DND-41 (cell line): ENCODE data around the gene NFIA.

Experiments used
- ATAC-seq: fragments of 200-7000 bp; cut with Tn5 transposase; 3 replicates; pipeline ENCODE4 v1.9.1; 2021; ENCODE audit warnings: low read depth; ENCODE audit not compliant: insufficient read depth
- DNase-seq: peaks from one replicate; pipeline ENCODE4 v3.0.0-alpha.2; 2020
- H2AFZ ChIP-seq: 2 replicates; pipeline ENCODE4 v1.6.0; 2012; ENCODE audit warnings: low read depth, low read length
- H3K27ac ChIP-seq: 2 replicates; pipeline ENCODE4 v1.5.1; 2012; ENCODE audit warnings: low read length, inconsistent platforms
- H3K27me3 ChIP-seq: fragments of 200-600 bp; sonication (generic); 2 replicates; pipeline ENCODE4 v1.6.0; 2012; ENCODE audit warnings: low read length, mild to moderate bottlenecking, inconsistent platforms; ENCODE audit not compliant: insufficient read depth, poor library complexity
- H3K36me3 ChIP-seq: 2 replicates; pipeline ENCODE4 v1.5.1; 2012; ENCODE audit warnings: low read length, inconsistent platforms; ENCODE audit not compliant: insufficient read depth
- H3K4me1 ChIP-seq: 2 replicates; pipeline ENCODE4 v1.5.1; 2012; ENCODE audit warnings: mild to moderate bottlenecking, low read length; ENCODE audit not compliant: insufficient read depth
- H3K4me2 ChIP-seq: 2 replicates; pipeline ENCODE4 v1.6.0; 2012; ENCODE audit warnings: mild to moderate bottlenecking, moderate library complexity, low read length, inconsistent platforms; ENCODE audit not compliant: insufficient read depth
- H3K4me3 ChIP-seq, 2 experiments: fragments of 200-600 bp in 1 of 2; shearing (Covaris generic) in 1 of 2; 2 replicates each; pipeline ENCODE4 v1.5.1; 2012 to 2016; ENCODE audit warnings: inconsistent platforms in 2 of 2, low read length in 2 of 2, mild to moderate bottlenecking in 2 of 2, low read depth in 1 of 2, moderate library complexity in 1 of 2
- H3K79me2 ChIP-seq: 2 replicates; pipeline ENCODE4 v1.6.0; 2012; ENCODE audit warnings: low read length, inconsistent platforms; ENCODE audit not compliant: insufficient read depth
- H3K9ac ChIP-seq: 2 replicates; pipeline ENCODE4 v1.6.0; 2012; ENCODE audit warnings: low read depth, mild to moderate bottlenecking, inconsistent platforms, low read length, moderate library complexity
- H3K9me3 ChIP-seq: 2 replicates; pipeline ENCODE4 v1.5.1; 2012; ENCODE audit warnings: low read length, moderate library complexity, mild to moderate bottlenecking, inconsistent platforms; ENCODE audit not compliant: insufficient read depth, severe bottlenecking
- H4K20me1 ChIP-seq: 2 replicates; pipeline ENCODE4 v1.6.0; 2012; ENCODE audit warnings: low read length; ENCODE audit not compliant: insufficient read depth
- EZH2 ChIP-seq: IDR thresholded peaks from 3 replicates; pipeline ENCODE4 v1.6.1; 2012; ENCODE audit warnings: borderline replicate concordance, low read depth, mild to moderate bottlenecking, moderate library complexity, low read length, inconsistent platforms; ENCODE audit not compliant: severe bottlenecking
- TF ChIP-seq, protein P1 (sequence below): IDR thresholded peaks from 2 replicates; pipeline ENCODE4 v1.5.1; 2012; ENCODE audit warnings: borderline replicate concordance, low read length, moderate library complexity, mild to moderate bottlenecking; ENCODE audit not compliant: poor library complexity, severe bottlenecking; ENCODE audit errors: extremely low read depth

NFIA gene

DNA sequence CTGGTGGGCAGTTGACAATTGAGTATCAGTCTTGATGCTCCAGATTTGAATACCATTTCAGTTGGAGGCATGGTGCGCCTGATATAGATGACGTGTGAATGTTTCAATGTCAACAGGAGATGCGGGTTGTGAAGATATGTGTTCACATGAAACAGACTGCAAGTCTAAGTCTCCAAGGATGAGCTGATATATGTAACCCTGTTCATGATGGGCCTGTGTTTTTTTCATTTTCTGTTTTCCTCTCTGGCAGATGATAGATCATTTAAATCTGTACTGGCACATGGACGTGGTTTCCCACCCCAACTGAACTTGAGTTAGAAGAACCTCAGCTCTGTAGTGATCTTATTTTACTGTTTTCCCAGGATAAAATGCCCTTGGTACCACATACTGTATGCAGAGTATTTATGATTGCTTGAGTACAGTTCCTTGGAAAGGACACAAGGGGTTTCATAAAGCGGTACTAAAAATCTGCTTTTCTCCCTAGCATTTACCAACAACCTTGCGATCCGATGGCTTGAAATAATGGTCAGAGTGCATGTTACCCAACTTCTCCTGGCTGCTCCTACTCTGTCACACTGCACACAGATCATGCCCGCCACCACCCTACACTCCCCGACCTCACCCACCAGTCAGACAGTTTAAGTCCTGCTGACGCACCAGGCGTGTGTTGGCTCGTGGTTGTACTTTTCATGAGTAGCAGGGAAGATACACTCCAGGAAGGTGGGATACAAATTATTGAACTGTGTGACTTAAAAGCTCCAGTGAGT lies 131.1 kb downstream of the NFIA start:
- Histone ChIP-seq H3K79me2 (no peaks in the 10 kb centered on the region), H3K27ac (no peak overlapping the region), H3K27me3 (no peaks in the 10 kb centered on the region), H3K9me3 (no peaks in the 10 kb centered on the region), H3K4me2 (no peak overlapping the region), H3K4me1 (no peaks in the 10 kb centered on the region), H3K4me3 (no peak overlapping the region), H3K36me3 (no peaks in the 10 kb centered on the region), H2AFZ (no peak overlapping the region), H3K9ac (no peak overlapping the region), H4K20me1 (no peaks in the 10 kb centered on the region)
- TF ChIP-seq EZH2, result no peak
- TF ChIP-seq, protein P1, sequence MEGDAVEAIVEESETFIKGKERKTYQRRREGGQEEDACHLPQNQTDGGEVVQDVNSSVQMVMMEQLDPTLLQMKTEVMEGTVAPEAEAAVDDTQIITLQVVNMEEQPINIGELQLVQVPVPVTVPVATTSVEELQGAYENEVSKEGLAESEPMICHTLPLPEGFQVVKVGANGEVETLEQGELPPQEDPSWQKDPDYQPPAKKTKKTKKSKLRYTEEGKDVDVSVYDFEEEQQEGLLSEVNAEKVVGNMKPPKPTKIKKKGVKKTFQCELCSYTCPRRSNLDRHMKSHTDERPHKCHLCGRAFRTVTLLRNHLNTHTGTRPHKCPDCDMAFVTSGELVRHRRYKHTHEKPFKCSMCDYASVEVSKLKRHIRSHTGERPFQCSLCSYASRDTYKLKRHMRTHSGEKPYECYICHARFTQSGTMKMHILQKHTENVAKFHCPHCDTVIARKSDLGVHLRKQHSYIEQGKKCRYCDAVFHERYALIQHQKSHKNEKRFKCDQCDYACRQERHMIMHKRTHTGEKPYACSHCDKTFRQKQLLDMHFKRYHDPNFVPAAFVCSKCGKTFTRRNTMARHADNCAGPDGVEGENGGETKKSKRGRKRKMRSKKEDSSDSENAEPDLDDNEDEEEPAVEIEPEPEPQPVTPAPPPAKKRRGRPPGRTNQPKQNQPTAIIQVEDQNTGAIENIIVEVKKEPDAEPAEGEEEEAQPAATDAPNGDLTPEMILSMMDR, result no peak
- ATAC-seq (no peak), DNase-seq (no peak)

DNA sequence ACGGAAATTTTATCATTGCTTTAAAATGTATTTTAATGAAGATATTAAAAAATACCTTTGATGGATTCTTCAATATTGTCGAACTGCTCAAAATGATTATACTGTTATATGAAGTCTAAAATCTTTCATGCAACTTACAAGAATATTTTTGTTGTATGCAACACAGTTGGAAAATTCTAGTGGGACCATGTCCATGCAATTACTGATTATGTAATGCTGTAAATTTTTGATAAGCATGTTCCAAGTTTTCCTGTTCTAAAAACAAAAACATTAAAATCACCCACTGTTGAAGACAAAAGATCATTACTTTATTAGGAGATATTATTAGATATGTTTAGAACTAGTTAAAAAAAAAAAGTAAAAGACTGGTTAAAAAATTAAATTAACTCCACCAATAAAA lies 132.8 kb downstream of the NFIA start:
- H3K4me3 ChIP-seq, result no peak overlapping the region
- no peak overlapping the region for H3K27ac ChIP-seq
- H3K36me3 ChIP-seq, result no peaks in the 10 kb centered on the region
- no peaks in the 10 kb centered on the region for H3K4me1 ChIP-seq
- H3K9me3 ChIP-seq, result no peaks in the 10 kb centered on the region
- H3K4me2 ChIP-seq, result no peak overlapping the region
- H3K79me2 ChIP-seq, result no peaks in the 10 kb centered on the region
- H2AFZ ChIP-seq, result no peak overlapping the region
- no peaks in the 10 kb centered on the region for H3K27me3 ChIP-seq
- H4K20me1 ChIP-seq, result no peaks in the 10 kb centered on the region
- no peak overlapping the region for H3K9ac ChIP-seq
- DNase-seq, result no peak
- no peak for ATAC-seq
- TF ChIP-seq, protein P1, result no peak
- no peak for TF ChIP-seq EZH2

- H4K20me1 ChIP-seq, result no peaks in the 10 kb centered on the region
- no peaks in the 10 kb centered on the region for H3K36me3 ChIP-seq
- ATAC-seq (no peak), DNase-seq (no peak)
- H3K27me3 ChIP-seq, result no peaks in the 10 kb centered on the region
- no peaks in the 10 kb centered on the region for H3K4me1 ChIP-seq
- H3K9ac ChIP-seq, result no peak overlapping the region
- TF ChIP-seq, protein P1, result no peak
- TF ChIP-seq EZH2, result no peak
- H3K9me3 ChIP-seq, result no peaks in the 10 kb centered on the region
- H3K27ac ChIP-seq, result no peak overlapping the region
- no peak overlapping the region for H3K4me2 ChIP-seq
- H3K79me2 ChIP-seq, result no peaks in the 10 kb centered on the region
- no peak overlapping the region for H3K4me3 ChIP-seq
- H2AFZ ChIP-seq, result no peak overlapping the region
These were observed 133.4 kb downstream of the NFIA start for GRCh38 chr1:61215676-61216289.
